GM21576 (cell line): ENCODE measurements around the gene PEAR1.

Experiments used
- ATAC-seq: cut with Tn5 transposase; IDR thresholded peaks from one replicate; pipeline ENCODE4 v1.9.1; 2021; ENCODE audit warnings: mild to moderate bottlenecking, moderate library complexity; ENCODE audit not compliant: unreplicated experiment

Gene PEAR1

GRCh38 chr1:156860113-156860627 lies 33.3 kb upstream of the PEAR1 start:
- ATAC-seq = no peak

DNA sequence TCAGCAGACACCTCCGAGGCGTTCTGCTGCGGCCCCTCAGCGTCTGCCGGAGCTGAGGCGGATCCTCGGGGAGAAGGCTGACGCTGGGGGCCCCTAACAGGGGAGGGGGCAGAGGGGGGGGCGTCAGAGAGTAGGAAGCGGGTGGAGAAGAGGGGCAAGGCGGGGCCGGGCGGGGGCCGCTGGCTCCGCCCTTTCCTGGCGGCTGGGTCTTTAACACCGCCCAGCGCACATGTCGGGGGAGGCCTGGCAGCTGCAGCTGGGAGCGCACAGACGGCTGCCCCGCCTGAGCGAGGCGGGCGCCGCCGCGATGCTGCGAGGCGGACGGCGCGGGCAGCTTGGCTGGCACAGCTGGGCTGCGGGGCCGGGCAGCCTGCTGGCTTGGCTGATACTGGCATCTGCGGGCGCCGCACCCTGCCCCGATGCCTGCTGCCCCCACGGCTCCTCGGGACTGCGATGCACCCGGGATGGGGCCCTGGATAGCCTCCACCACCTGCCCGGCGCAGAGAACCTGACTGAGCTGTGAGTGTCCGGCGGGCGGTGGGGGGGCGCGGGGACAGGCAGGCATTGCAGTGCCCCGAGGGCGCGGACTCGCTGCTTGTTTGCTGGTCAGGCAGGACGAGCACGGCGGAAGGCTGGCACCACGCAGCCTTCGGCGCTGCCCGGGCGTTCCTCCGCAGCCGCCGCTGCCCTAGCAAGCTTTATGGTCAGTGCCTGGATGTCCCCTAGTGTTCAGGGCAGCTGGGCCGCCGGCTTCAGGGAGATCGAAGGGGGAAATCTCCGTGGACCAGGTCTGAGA lies 32.7 kb upstream of the PEAR1 start, which contains the start of gene NTRK1:
TSS of gene NTRK1 (plus strand) at position 238 of the 796 bp plus-strand sequence. CDS start at position 308, 70 bp downstream.
- ATAC-seq = no peak

GRCh38 chr1:156862584-156862983 lies 30.9 kb upstream of the PEAR1 start:
- ATAC-seq = no peak

DNA sequence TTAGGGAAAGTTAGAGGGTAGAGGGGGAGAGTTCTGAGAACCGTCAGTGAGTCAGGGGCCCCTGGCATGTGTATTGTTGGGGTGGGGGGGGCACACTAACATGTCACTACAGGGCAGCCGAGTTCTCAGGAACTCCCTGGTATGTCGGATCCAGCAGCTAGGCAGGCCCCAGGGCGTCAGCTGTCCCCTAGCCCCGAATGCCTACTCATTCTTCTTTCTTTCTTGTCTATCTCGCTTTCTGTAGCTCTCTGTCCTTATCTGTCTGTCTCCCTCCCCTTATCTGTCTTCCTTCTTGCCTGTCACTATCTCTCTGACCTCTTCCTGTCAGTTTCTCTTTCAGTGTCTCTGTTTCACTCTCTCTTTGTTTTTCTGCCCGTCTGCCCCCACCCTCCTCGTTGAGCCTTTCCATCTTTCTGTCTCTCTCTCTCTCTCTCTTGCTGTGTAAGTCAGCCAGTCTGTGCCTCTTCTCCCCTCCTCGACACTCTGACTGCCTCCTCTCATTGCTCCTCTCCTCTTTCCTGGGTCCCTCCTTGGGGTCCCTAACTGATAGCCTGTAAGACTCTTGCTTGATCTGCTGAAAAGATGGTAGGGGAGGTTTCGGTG lies 30.4 kb upstream of the PEAR1 start:
- no peak for ATAC-seq

GRCh38 chr1:156863631-156864030 lies 29.9 kb upstream of the PEAR1 start:
- no peak for ATAC-seq

- no peak for ATAC-seq
These were observed 28.7 kb upstream of the PEAR1 start for GRCh38 chr1:156864796-156865195.

DNA sequence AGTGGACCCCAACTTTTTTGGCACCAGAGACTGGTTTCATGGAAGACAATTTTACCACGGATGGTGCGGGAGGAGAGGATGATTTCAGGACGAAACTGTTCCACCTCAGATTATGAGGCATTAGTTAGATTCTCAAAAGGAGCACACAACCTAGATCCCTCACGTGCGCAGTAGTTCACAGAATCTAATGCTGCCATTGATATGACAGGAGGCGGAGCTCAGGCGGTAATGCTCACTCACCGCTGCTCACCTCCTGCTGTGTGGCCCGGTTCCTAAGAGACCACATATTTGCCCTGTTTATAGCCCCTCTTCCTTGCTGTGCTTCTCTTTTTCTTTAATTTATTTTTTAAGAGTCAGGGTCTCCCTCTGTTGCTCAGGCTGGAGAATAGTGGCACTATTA lies 28.3 kb upstream of the PEAR1 start:
- ATAC-seq = no peak

- ATAC-seq = no peak
These were observed 27.7 kb upstream of the PEAR1 start for GRCh38 chr1:156865865-156866248.

GRCh38 chr1:156866249-156866909 lies 27.1 kb upstream of the PEAR1 start:
- no peak for ATAC-seq

DNA sequence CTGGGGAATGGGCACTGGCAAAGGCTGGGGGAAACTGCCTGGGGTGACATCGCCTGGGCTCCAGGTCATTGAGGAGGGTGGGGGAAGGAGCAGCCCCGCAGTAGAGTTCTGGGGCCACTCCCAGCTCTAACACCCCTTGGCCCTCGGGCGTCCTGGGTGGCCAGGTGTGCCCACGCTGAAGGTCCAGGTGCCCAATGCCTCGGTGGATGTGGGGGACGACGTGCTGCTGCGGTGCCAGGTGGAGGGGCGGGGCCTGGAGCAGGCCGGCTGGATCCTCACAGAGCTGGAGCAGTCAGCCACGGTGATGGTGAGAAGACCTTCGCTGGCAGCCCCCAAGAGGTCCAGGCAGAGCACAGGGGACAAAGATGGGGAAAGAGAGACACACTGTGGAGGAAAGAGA lies 25.2 kb upstream of the PEAR1 start:
- no peak for ATAC-seq

- no peak for ATAC-seq
These were observed 24.1 kb upstream of the PEAR1 start for GRCh38 chr1:156869455-156869854.

GRCh38 chr1:156873659-156874058 lies 19.9 kb upstream of the PEAR1 start:
- no peak for ATAC-seq

- no peak for ATAC-seq
These were observed 19.4 kb upstream of the PEAR1 start for GRCh38 chr1:156874142-156874541.

- ATAC-seq = no peak
These were observed 18.8 kb upstream of the PEAR1 start for GRCh38 chr1:156874572-156875340.

- no peak for ATAC-seq
These were observed 18.2 kb upstream of the PEAR1 start for GRCh38 chr1:156875341-156875615.

GRCh38 chr1:156876281-156876680 lies 17.2 kb upstream of the PEAR1 start:
- no peak for ATAC-seq

GRCh38 chr1:156877433-156878170 lies 15.9 kb upstream of the PEAR1 start:
- no peak for ATAC-seq

DNA sequence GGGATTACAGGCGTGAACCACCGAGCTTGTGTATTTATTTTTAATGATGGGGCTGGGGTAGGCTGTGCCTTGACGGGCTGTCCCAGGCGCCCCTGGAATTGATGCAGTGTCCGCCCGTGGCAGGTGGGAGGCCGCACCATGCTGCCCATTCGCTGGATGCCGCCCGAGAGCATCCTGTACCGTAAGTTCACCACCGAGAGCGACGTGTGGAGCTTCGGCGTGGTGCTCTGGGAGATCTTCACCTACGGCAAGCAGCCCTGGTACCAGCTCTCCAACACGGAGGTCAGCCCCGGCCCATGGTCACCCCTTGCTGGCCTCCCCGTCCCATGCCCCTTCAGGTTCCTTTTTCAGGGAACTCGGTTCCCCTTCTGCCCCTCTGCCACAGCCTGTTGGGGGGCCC lies 13.6 kb upstream of the PEAR1 start:
- no peak for ATAC-seq

DNA sequence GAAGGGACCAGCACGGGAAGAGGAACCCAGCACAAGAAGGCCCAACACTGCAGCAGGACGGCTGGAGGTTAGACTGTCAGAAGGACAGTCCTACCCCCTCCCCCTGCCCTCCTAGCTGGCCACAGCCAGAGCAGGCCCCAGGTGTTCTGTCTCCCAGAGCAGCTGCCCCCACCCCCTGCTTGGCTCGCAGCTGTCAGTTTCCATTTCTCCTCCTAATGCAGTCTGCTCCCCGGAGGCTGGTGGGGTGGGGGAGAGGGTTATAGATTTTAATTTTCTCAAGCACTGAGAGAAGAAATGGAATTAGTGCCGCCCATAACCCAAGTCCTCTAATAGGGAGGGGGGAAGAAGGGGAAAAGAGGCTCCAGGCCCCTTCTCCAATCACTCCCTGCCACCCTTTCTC lies 13.0 kb upstream of the PEAR1 start:
- no peak for ATAC-seq

DNA sequence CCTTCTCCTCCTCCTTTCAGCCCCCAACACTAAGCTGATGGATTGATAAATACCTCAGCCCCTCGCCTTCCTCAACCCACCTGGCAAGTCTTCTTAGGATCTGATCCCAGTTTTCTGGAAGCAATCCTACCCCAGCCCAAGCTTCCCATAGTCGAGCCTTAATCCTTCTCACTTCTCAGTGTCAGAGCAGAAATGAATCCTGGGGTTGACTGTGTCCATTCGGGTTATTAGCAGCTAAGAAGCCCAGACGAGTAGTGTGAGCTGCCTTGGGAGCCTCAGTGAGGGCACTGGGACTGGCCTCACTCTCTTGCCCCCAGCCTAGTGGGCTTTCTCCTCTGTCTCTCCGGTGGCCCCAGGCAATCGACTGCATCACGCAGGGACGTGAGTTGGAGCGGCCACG lies 12.4 kb upstream of the PEAR1 start:
- ATAC-seq = no peak

DNA sequence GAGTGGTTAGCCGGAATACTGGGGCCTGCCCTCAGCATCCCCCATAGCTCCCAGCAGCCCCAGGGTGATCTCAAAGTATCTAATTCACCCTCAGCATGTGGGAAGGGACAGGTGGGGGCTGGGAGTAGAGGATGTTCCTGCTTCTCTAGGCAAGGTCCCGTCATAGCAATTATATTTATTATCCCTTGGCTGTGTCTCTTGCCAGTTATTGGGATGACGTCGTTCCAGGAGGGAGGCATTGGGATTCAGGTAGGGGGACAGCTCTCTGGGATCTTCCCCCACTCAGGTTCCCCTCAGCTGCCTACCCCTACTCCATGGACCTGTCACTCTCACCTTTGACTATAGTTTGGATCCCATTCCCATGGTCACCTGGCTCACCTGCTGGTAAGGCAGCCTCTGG lies 11.9 kb upstream of the PEAR1 start:
- ATAC-seq = no peak
